ENCODE results near the gene RTP2.
"Not testable (repeated sequence)": the region's sequence is repeated elsewhere in the genome, so short reads cannot be mapped to it uniquely, and the experiment has no call there.

The RTP2 gene

DNA sequence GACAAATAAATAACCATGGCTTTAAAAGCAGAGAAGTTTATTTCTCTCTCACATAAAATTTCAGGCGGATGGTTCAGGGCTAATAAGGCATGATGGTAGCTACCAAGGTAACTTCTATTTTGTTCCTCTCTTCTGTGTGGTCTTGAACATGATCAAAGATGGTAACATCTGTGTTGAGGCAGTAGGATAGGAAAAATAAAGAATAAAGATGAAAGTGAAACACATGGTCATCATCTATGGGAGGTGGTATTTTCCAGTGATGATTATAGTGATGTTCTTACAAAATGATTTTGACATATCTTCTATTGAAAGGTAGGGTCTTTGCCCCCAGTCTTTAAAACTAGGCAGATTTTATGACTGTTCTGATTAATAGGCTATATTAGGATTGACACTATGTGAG is 17.9 kb downstream of the RTP2 start:
- no peaks in the 10 kb centered on the region for H3K4me1 ChIP-seq (ENCODE audit: control insufficient read depth, insufficient read depth, low read length)
- no peak overlapping the region for H3K9ac ChIP-seq (ENCODE audit: low read length)
- peaks cover 7% of the 10 kb centered on the region for H3K27me3 ChIP-seq (replicated peaks; ENCODE audit: control insufficient read depth, insufficient read depth, low read length)
- no peaks in the 10 kb centered on the region for H3K36me3 ChIP-seq (ENCODE audit: control insufficient read depth, insufficient read depth, low read length, severe bottlenecking)
- no peak for DNase-seq (ENCODE audit: low read depth)
- no peak overlapping the region for H3K4me3 ChIP-seq (ENCODE audit: low read length)
- H3K9me3 ChIP-seq (ENCODE audit: control insufficient read depth, low read length), result peaks cover 21% of the 10 kb centered on the region

- not testable (repeated sequence) for H3K27me3 ChIP-seq (replicated peaks; ENCODE audit: control insufficient read depth, insufficient read depth, low read length); H3K9ac ChIP-seq (ENCODE audit: low read length); H3K36me3 ChIP-seq (ENCODE audit: control insufficient read depth, insufficient read depth, low read length, severe bottlenecking); DNase-seq (ENCODE audit: low read depth); H3K4me3 ChIP-seq (ENCODE audit: low read length); H3K4me1 ChIP-seq (ENCODE audit: control insufficient read depth, insufficient read depth, low read length)
- H3K9me3 ChIP-seq (ENCODE audit: control insufficient read depth, low read length), result peaks cover 19% of the 10 kb centered on the region
These were observed 20.6 kb downstream of the RTP2 start for GRCh38 chr3:187681756-187682155.

DNA sequence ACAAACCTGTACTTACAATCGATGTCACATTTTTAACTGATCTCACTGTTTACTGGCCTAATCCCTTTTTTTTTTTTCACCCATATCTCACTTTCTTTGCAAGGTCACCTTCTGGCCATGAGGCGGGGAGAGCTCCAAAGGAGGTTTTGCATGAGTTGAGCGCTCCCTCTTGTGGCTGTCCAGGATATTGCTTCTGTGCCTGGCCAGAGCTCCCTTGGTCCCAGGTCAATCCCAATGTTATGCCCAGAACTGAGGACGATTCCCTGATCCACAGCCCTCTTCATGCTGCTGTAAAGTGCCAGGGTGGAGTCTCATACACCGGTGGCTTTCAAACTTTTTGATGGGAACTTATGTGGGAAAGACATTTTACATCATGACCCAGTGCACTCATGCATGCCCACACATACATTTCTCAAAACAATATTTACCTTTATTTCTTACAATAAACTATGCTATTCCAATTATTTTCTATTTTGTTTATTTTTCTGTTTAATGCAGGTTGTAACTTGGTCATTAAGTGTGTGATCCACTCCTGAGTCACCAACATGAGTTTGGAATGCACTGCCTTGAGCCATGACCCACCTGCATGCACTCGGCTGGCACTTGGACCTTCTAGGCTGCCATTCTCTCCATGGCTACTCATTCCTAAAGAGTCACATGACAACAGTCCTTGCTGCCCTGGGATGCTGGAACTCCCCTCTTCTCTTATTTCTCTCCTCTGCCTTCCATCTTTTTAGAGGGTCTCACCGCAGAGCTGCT is 22.5 kb downstream of the RTP2 start:
- Histone ChIP-seq H3K27me3 (replicated peaks; ENCODE audit: control insufficient read depth, insufficient read depth, low read length) (no peaks in the 10 kb centered on the region), H3K4me3 (ENCODE audit: low read length) (no peak overlapping the region), H3K4me1 (ENCODE audit: control insufficient read depth, insufficient read depth, low read length) (no peaks in the 10 kb centered on the region), H3K36me3 (ENCODE audit: control insufficient read depth, insufficient read depth, low read length, severe bottlenecking) (no peaks in the 10 kb centered on the region), H3K9me3 (ENCODE audit: control insufficient read depth, low read length) (peaks cover 6% of the 10 kb centered on the region), H3K9ac (ENCODE audit: low read length) (no peak overlapping the region)
- DNase-seq (ENCODE audit: low read depth), result peak; percentile 84

DNA sequence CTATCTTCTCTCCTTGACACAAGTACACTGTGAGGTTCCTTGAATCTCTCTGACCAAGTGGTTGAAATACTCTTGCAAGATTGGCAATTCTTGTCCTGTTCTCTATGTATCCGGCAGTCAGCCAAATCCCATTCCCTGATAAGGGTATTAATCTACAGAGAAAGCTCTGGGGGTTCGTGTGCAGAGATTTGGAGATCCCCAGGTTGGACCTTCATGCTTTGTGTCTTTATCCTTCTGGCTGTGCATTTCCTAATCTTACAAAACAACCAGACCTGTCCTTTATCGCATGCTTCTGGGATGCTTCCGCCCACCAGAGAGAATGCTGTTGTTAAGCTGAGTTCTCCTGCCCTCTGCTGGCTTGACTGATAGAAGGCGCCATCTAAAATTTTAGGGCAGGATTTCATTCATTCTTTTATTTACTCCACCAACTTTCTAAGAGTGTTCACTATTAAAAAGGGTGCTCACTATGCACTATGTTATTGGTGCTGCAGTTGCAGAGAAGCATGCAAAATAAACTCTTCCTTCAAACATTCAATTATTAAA is 23.6 kb downstream of the RTP2 start:
- peaks cover 5% of the 10 kb centered on the region for H3K27me3 ChIP-seq (replicated peaks; ENCODE audit: control insufficient read depth, insufficient read depth, low read length)
- H3K36me3 ChIP-seq (ENCODE audit: control insufficient read depth, insufficient read depth, low read length, severe bottlenecking), result no peaks in the 10 kb centered on the region
- H3K9me3 ChIP-seq (ENCODE audit: control insufficient read depth, low read length), result no peaks in the 10 kb centered on the region
- DNase-seq (ENCODE audit: low read depth), result peak; percentile 82
- H3K9ac ChIP-seq (ENCODE audit: low read length), result no peak overlapping the region
- no peak overlapping the region for H3K4me3 ChIP-seq (ENCODE audit: low read length)
- H3K4me1 ChIP-seq (ENCODE audit: control insufficient read depth, insufficient read depth, low read length), result no peaks in the 10 kb centered on the region

GRCh38 chr3:187677604-187678003 is 24.8 kb downstream of the RTP2 start:
- Histone ChIP-seq H3K9ac (ENCODE audit: low read length) (no peak overlapping the region), H3K36me3 (ENCODE audit: control insufficient read depth, insufficient read depth, low read length, severe bottlenecking) (no peaks in the 10 kb centered on the region), H3K4me1 (ENCODE audit: control insufficient read depth, insufficient read depth, low read length) (no peaks in the 10 kb centered on the region), H3K9me3 (ENCODE audit: control insufficient read depth, low read length) (no peaks in the 10 kb centered on the region), H3K4me3 (ENCODE audit: low read length) (no peak overlapping the region), H3K27me3 (replicated peaks; ENCODE audit: control insufficient read depth, insufficient read depth, low read length) (peaks cover 12% of the 10 kb centered on the region)
- no peak for DNase-seq (ENCODE audit: low read depth)

DNA sequence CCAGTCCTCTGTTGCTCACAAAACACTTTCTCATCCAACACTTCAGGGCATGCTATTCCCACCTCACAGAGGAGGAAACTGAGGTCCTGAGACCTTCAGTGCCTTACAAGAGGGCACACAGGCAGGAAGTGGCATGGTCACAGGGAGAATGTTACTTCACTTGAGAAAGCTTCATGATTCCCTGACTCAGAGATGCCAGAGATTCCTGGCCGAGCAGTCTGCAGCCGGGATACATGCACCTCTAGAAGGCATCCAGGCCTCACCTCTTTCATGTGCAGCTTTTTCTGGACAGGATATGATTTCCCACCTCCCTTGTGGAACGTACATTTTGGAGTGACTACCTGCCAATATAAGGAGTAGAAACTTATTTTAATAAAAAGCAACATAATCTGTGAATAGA is 29.3 kb downstream of the RTP2 start:
- Histone ChIP-seq H3K4me3 (ENCODE audit: low read length) (no peak overlapping the region), H3K36me3 (ENCODE audit: control insufficient read depth, insufficient read depth, low read length, severe bottlenecking) (no peaks in the 10 kb centered on the region), H3K27me3 (replicated peaks; ENCODE audit: control insufficient read depth, insufficient read depth, low read length) (peaks cover 45% of the 10 kb centered on the region), H3K4me1 (ENCODE audit: control insufficient read depth, insufficient read depth, low read length) (no peaks in the 10 kb centered on the region), H3K9me3 (ENCODE audit: control insufficient read depth, low read length) (no peaks in the 10 kb centered on the region), H3K9ac (ENCODE audit: low read length) (no peak overlapping the region)
- DNase-seq (ENCODE audit: low read depth), result no peak

DNA sequence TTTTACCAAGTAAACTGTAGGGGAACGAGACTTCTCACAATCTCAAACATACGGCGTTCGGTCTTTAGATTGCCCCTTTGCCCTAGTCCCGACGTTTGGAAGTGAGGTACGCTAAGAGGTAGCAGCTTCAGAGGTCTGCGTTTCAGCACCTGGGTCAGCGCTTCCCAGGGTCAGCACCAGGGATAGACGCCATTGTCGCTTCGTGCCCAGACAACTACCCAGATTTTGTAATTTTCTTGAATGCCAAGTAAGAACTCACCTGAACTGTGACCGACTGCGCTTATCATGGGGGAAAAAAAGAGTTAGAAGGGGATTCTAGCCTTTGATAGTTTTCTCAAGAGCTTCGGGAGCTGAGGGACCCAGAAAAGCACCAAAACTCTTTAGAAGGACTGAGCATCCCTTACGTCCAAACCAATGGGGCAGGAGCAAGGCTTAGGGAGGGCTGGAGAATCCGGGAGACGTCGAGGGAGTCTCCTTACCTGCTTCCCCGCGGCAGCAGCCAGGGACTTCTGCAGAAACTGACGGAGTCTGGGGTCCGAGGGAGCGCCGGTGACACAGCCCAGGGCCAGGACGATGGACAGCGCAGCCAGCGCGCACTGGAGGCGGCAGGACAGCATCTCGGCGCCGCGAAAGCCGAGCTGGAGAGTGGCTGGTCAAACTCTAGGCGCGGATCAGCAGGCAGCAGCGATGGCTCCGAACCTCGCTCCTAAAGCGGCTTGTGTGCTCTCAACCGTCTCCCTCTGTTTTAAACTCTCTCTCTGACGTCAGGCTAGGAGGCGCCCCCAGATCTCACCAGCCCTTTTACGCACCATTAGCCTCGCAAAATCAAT is 32.5 kb downstream of the RTP2 start, which contains the start of gene SST:
Gene SST (minus strand): TSS at position 720 of the 830 bp plus-strand sequence. CDS start 103 bp downstream, at position 617.
- Histone ChIP-seq H3K9me3 (ENCODE audit: control insufficient read depth, low read length) (no peaks in the 10 kb centered on the region), H3K4me1 (ENCODE audit: control insufficient read depth, insufficient read depth, low read length) (no peaks in the 10 kb centered on the region), H3K4me3 (ENCODE audit: low read length) (no peak within 1 kb of the TSS), H3K36me3 (ENCODE audit: control insufficient read depth, insufficient read depth, low read length, severe bottlenecking) (no peaks in the 10 kb centered on the region), H3K27me3 (replicated peaks; ENCODE audit: control insufficient read depth, insufficient read depth, low read length) (peaks cover 55% of the 10 kb centered on the region), H3K9ac (ENCODE audit: low read length) (no peak within 1 kb of the TSS)
- peak; percentile 62 for DNase-seq (ENCODE audit: low read depth)

- peaks cover 46% of the 10 kb centered on the region for H3K27me3 ChIP-seq (replicated peaks; ENCODE audit: control insufficient read depth, insufficient read depth, low read length)
- H3K9me3 ChIP-seq (ENCODE audit: control insufficient read depth, low read length), result no peaks in the 10 kb centered on the region
- H3K4me3 ChIP-seq (ENCODE audit: low read length), result no peak overlapping the region
- no peaks in the 10 kb centered on the region for H3K4me1 ChIP-seq (ENCODE audit: control insufficient read depth, insufficient read depth, low read length)
- no peak for DNase-seq (ENCODE audit: low read depth)
- no peaks in the 10 kb centered on the region for H3K36me3 ChIP-seq (ENCODE audit: control insufficient read depth, insufficient read depth, low read length, severe bottlenecking)
- no peak overlapping the region for H3K9ac ChIP-seq (ENCODE audit: low read length)
These were observed 34.8 kb downstream of the RTP2 start for GRCh38 chr3:187667526-187667925.

GRCh38 chr3:187665764-187666402 is 36.5 kb downstream of the RTP2 start:
- no peaks in the 10 kb centered on the region for H3K36me3 ChIP-seq (ENCODE audit: control insufficient read depth, insufficient read depth, low read length, severe bottlenecking)
- DNase-seq (ENCODE audit: low read depth), result no peak
- no peak overlapping the region for H3K4me3 ChIP-seq (ENCODE audit: low read length)
- H3K9me3 ChIP-seq (ENCODE audit: control insufficient read depth, low read length), result no peaks in the 10 kb centered on the region
- H3K4me1 ChIP-seq (ENCODE audit: control insufficient read depth, insufficient read depth, low read length), result no peaks in the 10 kb centered on the region
- no peak overlapping the region for H3K9ac ChIP-seq (ENCODE audit: low read length)
- peaks cover 38% of the 10 kb centered on the region for H3K27me3 ChIP-seq (replicated peaks; ENCODE audit: control insufficient read depth, insufficient read depth, low read length)

DNA sequence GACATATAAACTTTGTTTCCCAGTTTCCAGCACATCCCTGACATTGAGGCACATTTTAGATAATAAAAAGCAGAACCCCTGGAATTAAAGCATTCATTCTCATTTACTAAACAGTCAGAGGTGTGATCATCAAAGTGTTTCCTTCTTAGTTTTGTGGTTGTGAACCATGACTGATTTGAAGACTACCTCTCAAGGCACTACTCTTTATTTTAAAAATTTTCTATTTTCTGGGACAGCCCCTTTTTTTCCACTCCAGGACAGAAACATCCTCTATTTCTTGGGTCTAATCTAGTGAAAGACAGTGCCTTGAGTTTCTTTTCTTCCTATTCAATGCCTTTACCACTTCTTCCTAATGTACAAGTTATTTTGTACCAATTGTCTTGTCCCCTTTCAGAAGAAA is 37.3 kb downstream of the RTP2 start:
- Histone ChIP-seq H3K27me3 (replicated peaks; ENCODE audit: control insufficient read depth, insufficient read depth, low read length) (peaks cover 32% of the 10 kb centered on the region), H3K9ac (ENCODE audit: low read length) (no peak overlapping the region), H3K36me3 (ENCODE audit: control insufficient read depth, insufficient read depth, low read length, severe bottlenecking) (no peaks in the 10 kb centered on the region), H3K4me1 (ENCODE audit: control insufficient read depth, insufficient read depth, low read length) (no peaks in the 10 kb centered on the region), H3K9me3 (ENCODE audit: control insufficient read depth, low read length) (no peaks in the 10 kb centered on the region), H3K4me3 (ENCODE audit: low read length) (no peak overlapping the region)
- no peak for DNase-seq (ENCODE audit: low read depth)

DNA sequence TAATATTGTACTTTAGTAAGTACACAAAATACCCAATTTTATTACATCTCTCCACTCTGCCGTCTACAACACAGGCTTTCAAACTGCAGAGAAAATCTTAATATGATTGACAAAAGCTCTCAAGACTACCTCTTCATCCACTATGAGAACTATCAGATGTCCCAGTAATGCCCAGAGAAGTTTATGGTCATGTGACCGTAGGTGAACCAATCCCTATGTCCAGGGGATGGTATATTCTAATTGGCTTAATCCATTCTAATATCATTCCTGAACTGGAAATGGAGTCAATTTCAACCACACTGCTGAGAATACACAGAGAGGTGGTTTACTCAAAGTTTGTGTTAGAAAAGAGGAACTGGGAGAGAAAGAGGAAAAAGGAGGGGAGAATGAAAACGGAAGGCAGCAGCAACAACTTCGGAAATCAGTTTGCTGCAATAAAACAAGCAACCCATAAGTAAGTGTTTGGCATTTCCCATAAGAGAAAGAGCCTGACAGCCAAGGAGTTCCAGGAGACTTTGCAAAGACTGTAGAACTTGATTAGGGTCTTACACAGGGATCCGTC is 39.4 kb downstream of the RTP2 start:
- H3K4me1 ChIP-seq (ENCODE audit: control insufficient read depth, insufficient read depth, low read length), result no peaks in the 10 kb centered on the region
- no peak for DNase-seq (ENCODE audit: low read depth)
- H3K9ac ChIP-seq (ENCODE audit: low read length), result no peak overlapping the region
- H3K36me3 ChIP-seq (ENCODE audit: control insufficient read depth, insufficient read depth, low read length, severe bottlenecking), result no peaks in the 10 kb centered on the region
- H3K4me3 ChIP-seq (ENCODE audit: low read length), result no peak overlapping the region
- H3K9me3 ChIP-seq (ENCODE audit: control insufficient read depth, low read length), result no peaks in the 10 kb centered on the region
- peaks cover 23% of the 10 kb centered on the region for H3K27me3 ChIP-seq (replicated peaks; ENCODE audit: control insufficient read depth, insufficient read depth, low read length)
